ENCODE data around the gene CHMP4B. TPM values are rescaled to one million over a fixed set of nuclear protein-coding genes. Genes with fewer than 3 reads are reported as not detected.

The CHMP4B gene
- total RNA-seq, 4 donors from 2014 or later = 62.1 to 95.8 (median 74.8) TPM

GRCh38 chr20:33838035-33838864 is 27.1 kb downstream of the CHMP4B start:
- DNase-seq (ENCODE audit: low spot score in 2 of 2) = no peak
- no peaks in the 10 kb centered on the region for H3K36me3 ChIP-seq
- H3K27me3 ChIP-seq = no peaks in the 10 kb centered on the region
- WGBS = 49% methylated on average over 8 of the region's 8 CpGs
- TF ChIP-seq EP300 (IDR thresholded peaks at IDR 0.05) (no peak), CTCF (IDR thresholded peaks at IDR 0.05) (no peak), POLR2AphosphoS5 (IDR thresholded peaks at IDR 0.05) (no peak), POLR2A (IDR thresholded peaks at IDR 0.05) (no peak)
- H3K4me3 ChIP-seq = no peak overlapping the region
- H3K9me3 ChIP-seq = no peaks in the 10 kb centered on the region
- H3K4me1 ChIP-seq = peaks cover 78% of the 10 kb centered on the region
- no peak overlapping the region for H3K27ac ChIP-seq

GRCh38 chr20:33839591-33839990 is 28.4 kb downstream of the CHMP4B start:
- WGBS = 78% methylated on average over 3 of the region's 3 CpGs
- Histone ChIP-seq H3K4me3 (no peak overlapping the region), H3K27me3 (no peaks in the 10 kb centered on the region), H3K4me1 (peaks cover 86% of the 10 kb centered on the region), H3K36me3 (no peaks in the 10 kb centered on the region), H3K27ac (no peak overlapping the region), H3K9me3 (no peaks in the 10 kb centered on the region)
- TF ChIP-seq CTCF (IDR thresholded peaks at IDR 0.05) = no peak
- TF ChIP-seq POLR2AphosphoS5 (IDR thresholded peaks at IDR 0.05) = no peak
- no peak for TF ChIP-seq POLR2A (IDR thresholded peaks at IDR 0.05)
- TF ChIP-seq EP300 (IDR thresholded peaks at IDR 0.05) = no peak
- no peak for DNase-seq (ENCODE audit: low spot score in 2 of 2)

- no peak overlapping the region for H3K4me3 ChIP-seq
- no peak for DNase-seq (ENCODE audit: low spot score in 2 of 2)
- peaks cover 86% of the 10 kb centered on the region for H3K4me1 ChIP-seq
- H3K9me3 ChIP-seq = no peaks in the 10 kb centered on the region
- 89% methylated on average over 7 of the region's 7 CpGs for WGBS
- TF ChIP-seq POLR2AphosphoS5 (IDR thresholded peaks at IDR 0.05) (no peak), CTCF (IDR thresholded peaks at IDR 0.05) (no peak), POLR2A (IDR thresholded peaks at IDR 0.05) (no peak), EP300 (IDR thresholded peaks at IDR 0.05) (no peak)
- no peaks in the 10 kb centered on the region for H3K27me3 ChIP-seq
- H3K27ac ChIP-seq = no peak overlapping the region
- no peaks in the 10 kb centered on the region for H3K36me3 ChIP-seq
These were observed 29.0 kb downstream of the CHMP4B start for GRCh38 chr20:33840160-33840559.

GRCh38 chr20:33840759-33841435 is 29.7 kb downstream of the CHMP4B start:
- H3K9me3 ChIP-seq = no peaks in the 10 kb centered on the region
- TF ChIP-seq EP300 (IDR thresholded peaks at IDR 0.05) (no peak), POLR2AphosphoS5 (IDR thresholded peaks at IDR 0.05) (no peak), CTCF (IDR thresholded peaks at IDR 0.05) (no peak), POLR2A (IDR thresholded peaks at IDR 0.05) (no peak)
- H3K4me3 ChIP-seq = no peak overlapping the region
- no peaks in the 10 kb centered on the region for H3K36me3 ChIP-seq
- no peak overlapping the region for H3K27ac ChIP-seq
- no peaks in the 10 kb centered on the region for H3K27me3 ChIP-seq
- DNase-seq (ENCODE audit: low spot score in 2 of 2) = peak in 1 of 2 donors; percentile 10
- peaks cover 82% of the 10 kb centered on the region for H3K4me1 ChIP-seq
- 80% methylated on average over 4 of the region's 4 CpGs for WGBS

GRCh38 chr20:33841436-33841799 is 30.3 kb downstream of the CHMP4B start:
- no peaks in the 10 kb centered on the region for H3K9me3 ChIP-seq

More at GRCh38 chr20:33841436-33841799, 30.3 kb downstream of the CHMP4B start:
- H3K4me1 ChIP-seq = peaks cover 82% of the 10 kb centered on the region
- TF ChIP-seq POLR2A (IDR thresholded peaks at IDR 0.05) (no peak), POLR2AphosphoS5 (IDR thresholded peaks at IDR 0.05) (no peak), CTCF (IDR thresholded peaks at IDR 0.05) (no peak)
- DNase-seq (ENCODE audit: low spot score in 2 of 2) = no peak
- H3K27me3 ChIP-seq = no peaks in the 10 kb centered on the region
- no peak overlapping the region for H3K4me3 ChIP-seq
- 73% methylated on average over 4 of the region's 4 CpGs for WGBS
- H3K27ac ChIP-seq = no peak overlapping the region
- no peaks in the 10 kb centered on the region for H3K36me3 ChIP-seq
